ENCODE results near the gene CHD1L.
"Not testable (repeated sequence)": the region's sequence is repeated elsewhere in the genome, so short reads cannot be mapped to it uniquely, and the experiment has no call there.

CHD1L gene

DNA sequence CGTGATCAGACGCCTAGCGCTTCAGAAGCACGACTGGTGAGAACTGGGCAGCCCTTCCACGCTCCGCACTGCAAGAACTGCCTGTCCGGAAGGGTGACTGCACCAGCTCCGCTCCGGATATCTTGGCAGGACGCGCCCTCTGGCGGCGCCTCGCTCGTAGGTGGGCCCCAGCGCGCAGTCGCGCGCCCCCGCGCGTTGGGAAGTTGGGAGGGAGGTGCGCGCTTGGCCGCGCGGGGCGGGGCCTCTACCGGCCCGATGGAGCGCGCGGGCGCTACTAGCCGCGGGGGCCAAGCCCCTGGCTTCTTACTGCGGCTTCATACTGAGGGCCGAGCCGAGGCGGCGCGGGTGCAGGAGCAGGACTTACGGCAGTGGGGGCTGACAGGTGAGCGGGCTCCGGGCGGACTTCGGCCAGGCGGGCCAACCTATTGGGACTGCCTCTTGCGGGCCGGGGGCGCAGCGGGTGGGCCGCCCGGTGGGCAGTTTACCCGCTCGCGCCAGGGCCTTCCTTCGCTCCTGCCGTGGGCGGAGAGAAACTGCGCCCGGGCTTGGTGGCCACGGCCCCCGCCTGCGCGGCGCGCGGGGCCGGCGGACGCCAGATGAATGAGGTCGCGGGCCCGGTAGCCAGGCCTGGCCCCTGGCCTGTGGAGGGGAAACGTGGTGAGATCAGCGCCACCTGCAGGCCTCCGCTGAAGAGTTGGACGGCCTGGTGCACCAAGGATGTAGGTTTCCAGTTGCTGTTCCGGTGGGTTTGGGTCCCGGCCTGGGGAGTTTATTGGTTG, at the start of gene CHD1L:
CHD1L (plus strand) TSS at position 236 of the 779 bp plus-strand sequence; CDS start at position 256, 20 bp downstream.
- DNase-seq (ENCODE audit: low read depth in 2 of 2): peak; percentile 83 to 86

GRCh38 chr1:147197324-147197723, 45.2 kb upstream of the CHD1L start:
- not testable (repeated sequence) for DNase-seq (ENCODE audit: low read depth in 2 of 2)

GRCh38 chr1:147201276-147201675, 41.2 kb upstream of the CHD1L start:
- DNase-seq (ENCODE audit: low read depth in 2 of 2): no peak

GRCh38 chr1:147201786-147202185, 40.7 kb upstream of the CHD1L start:
- no peak for DNase-seq (ENCODE audit: low read depth in 2 of 2)

GRCh38 chr1:147202576-147202975, 39.9 kb upstream of the CHD1L start:
- DNase-seq (ENCODE audit: low read depth in 2 of 2): no peak

GRCh38 chr1:147204080-147204479, 38.4 kb upstream of the CHD1L start:
- DNase-seq (ENCODE audit: low read depth in 2 of 2): no peak

- no peak for DNase-seq (ENCODE audit: low read depth in 2 of 2)
These were observed 35.3 kb upstream of the CHD1L start for GRCh38 chr1:147207192-147207591.

DNA sequence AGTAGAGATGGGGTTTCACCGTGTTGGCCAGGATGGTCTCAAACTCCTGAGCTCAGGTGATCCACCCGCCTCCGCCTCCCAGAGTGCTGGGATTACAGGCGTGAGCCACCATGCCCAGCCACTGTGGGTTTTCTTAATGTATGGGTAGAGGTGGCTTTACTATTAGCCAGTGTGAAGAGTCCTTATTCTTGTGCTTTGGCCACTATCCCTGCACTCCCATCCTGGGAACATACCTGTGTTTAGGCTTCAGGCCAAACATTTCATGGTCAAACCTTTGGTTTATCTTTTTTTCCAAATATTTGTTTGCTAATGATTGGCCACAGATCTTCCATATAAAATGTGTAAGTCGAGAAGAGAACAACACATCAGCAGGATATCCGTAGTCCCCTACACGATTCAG, 33.9 kb upstream of the CHD1L start:
- no peak for DNase-seq (ENCODE audit: low read depth in 2 of 2)

DNA sequence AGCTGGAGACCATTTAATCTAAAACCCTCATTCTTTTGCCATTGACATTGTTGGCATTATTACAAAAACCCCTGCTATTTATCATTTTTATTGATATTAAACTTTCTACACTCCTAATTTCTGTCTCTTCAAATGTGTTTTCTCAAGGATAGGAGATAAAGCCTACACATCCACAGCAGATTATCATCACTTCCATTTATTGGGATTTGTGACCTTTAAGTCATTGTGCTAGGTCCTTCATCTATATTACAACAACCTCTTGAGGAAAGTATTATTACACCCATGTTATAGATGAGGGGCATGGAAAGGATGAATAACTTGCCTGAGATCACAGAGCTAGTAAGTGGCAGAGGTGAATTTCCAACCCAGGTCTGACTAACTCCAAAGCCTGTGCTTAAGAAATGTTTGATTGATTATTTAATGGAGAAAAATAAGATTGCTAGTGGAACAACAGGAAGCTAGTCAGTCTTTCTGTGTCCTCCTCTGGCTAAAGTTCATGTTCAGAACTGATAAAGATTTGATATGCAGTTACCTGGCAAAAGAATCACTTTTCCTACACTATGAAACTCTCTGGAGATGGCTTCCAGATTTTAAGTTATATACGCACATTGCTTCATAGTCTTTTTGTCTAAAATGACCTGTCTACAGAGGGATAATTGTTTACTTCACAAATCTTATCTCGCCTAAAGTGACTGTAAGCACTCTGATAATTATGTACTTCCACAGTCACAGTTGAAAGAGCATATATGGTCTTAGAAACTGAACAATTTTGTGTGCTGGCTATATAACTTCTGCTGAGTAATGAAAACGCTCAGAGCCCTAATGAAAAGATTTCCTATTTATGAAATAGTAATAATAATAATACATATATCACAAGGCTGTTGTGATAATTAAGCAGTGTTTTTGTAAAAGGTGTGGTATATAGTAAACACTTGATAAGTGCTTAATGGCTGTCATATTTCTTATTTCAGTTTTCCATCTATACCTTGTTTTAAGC, 32.4 kb upstream of the CHD1L start:
- no peak for DNase-seq (ENCODE audit: low read depth in 2 of 2)

GRCh38 chr1:147210987-147211386, 31.5 kb upstream of the CHD1L start:
- DNase-seq (ENCODE audit: low read depth in 2 of 2): no peak

DNA sequence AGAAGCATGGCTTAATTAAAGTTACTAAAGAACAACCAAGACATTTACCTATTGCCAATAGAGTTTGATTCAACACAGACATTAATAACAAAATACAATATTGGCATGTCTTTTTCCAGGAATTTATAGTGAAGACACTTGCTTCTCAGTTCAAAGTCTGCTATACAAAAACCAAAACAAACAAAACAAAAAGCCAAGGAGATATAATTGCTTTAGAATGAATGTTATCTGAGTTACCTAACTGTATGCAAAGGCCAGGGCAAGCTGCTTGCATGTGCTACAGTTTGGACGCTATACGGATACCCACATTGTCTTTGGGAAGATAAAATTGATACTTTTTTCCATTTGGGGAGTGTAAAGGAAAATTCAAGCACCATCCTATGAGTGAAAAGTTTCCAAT, 30.9 kb upstream of the CHD1L start:
- DNase-seq (ENCODE audit: low read depth in 2 of 2): no peak

DNA sequence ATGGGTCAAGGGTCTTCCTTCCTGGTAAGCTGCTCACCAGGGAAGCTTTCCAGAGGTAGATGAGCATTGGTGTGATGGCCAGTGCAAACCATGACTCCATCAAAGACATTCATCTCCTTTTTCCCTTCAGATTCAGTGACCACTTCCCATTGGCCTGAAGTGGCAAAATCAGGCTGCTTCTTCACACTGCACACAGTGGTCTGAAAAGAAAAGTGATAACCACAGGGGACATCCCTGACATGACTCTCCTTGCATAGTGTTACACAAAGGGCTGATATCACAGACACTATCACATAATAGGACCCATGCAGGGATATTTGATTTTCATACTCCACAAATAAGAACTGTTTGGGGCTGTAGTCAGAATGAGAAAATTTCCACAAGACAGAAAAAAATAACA, 29.2 kb upstream of the CHD1L start:
- DNase-seq (ENCODE audit: low read depth in 2 of 2): no peak

DNA sequence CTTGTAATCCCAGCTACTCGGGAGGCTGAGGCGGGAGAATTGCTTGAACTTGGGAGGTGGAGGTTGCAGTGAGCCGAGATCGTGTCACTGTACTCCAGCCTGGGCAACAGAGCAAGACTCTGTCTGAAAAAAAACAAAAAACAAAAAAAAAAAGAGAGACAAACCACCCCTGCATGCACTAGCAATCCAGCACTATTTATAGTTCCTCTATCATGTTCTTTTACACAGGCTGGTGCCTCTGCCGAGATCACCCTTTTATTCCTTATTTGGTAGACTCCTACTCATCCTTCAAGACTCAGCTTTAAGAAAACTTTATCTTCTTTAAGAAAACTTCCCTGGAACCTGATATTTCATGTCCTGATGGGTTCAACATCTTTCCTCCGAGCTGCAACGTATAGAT, 28.2 kb upstream of the CHD1L start:
- DNase-seq (ENCODE audit: low read depth in 2 of 2): no peak

- no peak for DNase-seq (ENCODE audit: low read depth in 2 of 2)
These were observed 27.5 kb upstream of the CHD1L start for GRCh38 chr1:147214842-147215539.

DNA sequence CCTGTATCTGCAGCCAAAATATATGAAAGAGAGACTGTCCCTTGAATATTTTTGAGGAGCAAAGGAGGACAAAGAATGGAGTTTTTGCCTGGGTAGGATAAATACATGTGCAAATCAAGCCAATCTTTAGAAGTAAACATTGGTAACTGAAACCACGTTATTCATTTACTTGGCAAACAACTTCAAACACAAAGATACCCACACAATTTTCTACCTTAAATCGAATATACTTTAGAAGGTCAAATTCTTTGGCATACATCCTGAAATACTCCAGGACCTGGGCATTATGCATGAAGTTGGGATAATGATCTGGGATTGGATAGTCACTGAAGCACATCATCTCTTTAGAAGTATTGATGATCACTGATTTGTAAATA, 27.0 kb upstream of the CHD1L start:
- DNase-seq (ENCODE audit: low read depth in 2 of 2): no peak

DNA sequence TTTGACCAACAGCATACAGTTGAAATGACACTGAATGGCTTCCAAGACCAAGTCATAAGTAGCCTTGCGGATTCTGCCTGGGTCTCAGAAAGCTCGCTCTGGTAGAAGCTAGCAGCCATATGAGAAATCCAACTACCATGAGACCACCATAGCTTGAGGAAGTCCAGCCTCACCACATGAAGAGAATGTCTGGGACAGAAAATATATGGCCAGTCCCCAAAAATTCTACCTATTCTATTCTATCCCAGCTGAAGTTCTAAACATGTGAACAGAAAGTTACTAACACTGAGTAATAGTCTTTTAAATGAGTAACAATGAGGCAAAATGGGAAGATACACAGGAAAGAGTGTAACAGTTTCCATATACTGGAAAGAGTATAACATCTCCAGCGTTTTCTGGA, 26.4 kb upstream of the CHD1L start:
- no peak for DNase-seq (ENCODE audit: low read depth in 2 of 2)

DNA sequence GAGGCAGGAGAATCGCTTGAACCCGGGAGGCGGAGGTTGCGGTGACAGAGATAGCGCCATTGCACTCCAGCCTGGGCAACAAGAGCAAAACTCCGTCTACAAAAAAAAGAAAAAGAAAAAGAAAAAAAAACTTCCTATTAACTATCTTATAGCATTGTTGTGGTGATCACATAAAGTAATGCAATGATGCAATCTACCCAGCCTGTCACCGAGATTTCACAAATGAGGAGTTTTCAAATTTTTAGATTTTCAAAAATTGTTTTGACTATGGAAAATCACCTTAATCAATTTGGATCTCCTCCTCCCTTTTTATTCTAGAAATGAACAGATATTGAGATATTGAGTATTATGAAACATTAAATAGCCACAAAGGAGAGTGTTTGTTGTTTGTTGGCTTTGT, 25.3 kb upstream of the CHD1L start:
- no peak for DNase-seq (ENCODE audit: low read depth in 2 of 2)

DNA sequence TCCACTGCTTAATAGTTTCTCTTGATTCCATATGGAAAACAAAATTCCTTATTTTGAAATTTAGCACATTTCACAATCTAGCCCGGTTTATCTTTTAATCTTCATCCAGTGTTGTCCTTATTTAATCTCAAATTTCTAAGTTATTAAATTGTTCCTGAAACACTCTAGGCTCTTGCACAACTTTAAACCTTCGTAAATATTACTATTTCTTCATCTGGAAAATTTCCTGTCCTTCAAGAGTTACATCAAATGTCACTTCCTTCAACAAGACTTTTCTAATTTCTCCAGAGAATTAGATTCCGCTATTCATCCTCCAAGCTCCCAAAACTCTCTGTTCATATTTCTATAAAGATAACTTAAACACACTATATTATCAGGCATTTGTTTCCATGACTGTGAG, 23.9 kb upstream of the CHD1L start:
- no peak for DNase-seq (ENCODE audit: low read depth in 2 of 2)

GRCh38 chr1:147223740-147224615, 18.5 kb upstream of the CHD1L start:
- no peak for DNase-seq (ENCODE audit: low read depth in 2 of 2)

DNA sequence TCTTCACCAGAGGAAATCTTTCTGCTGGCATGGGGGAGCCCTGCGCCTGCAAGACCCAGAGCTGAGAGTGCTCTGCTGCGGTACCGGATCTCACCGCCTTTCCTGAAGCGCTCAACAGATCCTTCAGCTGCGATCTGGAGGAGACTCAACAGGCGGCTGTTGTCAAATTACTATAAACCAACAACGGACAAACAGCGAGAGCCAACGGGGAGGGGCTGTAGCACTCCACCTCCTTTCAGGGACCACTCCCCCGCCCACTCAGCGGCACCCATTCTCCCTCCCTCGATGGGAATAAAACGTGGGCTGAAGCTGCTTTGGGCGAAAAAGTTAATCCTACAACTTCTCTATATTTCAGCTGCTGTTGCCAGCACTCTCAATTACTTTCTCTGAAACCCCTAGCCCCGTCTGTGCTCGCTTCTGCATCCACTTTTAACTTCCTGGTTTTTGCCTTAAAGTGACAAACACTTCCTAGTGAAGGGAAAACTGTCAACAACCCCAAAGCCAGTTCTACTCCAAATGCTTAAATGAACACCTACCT, 17.2 kb upstream of the CHD1L start, which contains the start of gene FMO5:
FMO5 (minus strand) TSS at position 147 of the 538 bp plus-strand sequence. CDS start 310 bp downstream, outside the sequence.
- DNase-seq (ENCODE audit: low read depth in 2 of 2): no peak

GRCh38 chr1:147231032-147231431, 11.5 kb upstream of the CHD1L start:
- DNase-seq (ENCODE audit: low read depth in 2 of 2): not testable (repeated sequence)
